Ishikawa (cell line): ENCODE results near the gene CACNA1C.

ENCODE experiments used
- CREB1 ChIP-seq: IDR thresholded peaks from 2 replicates; pipeline ENCODE4 v1.6.1; 2012; ENCODE audit warnings: low read depth
- TAF1 ChIP-seq: IDR thresholded peaks from 2 replicates; pipeline ENCODE4 v1.6.1; 2012; ENCODE audit warnings: low read depth, mild to moderate bottlenecking

GRCh38 chr12:2575245-2575644, 522.5 kb downstream of the CACNA1C start:
- TF ChIP-seq TAF1, result no peak
- TF ChIP-seq CREB1, result no peak
